Activated CD8-positive, alpha-beta T cell treated with anti-CD3 and anti-CD28 coated beads for 36 hours (primary cell): Measurements from ENCODE around the gene HEXA. TPM values are rescaled to one million over a fixed set of nuclear protein-coding genes. Genes with fewer than 3 reads are reported as not detected.
"Not testable (repeated sequence)": the region's sequence is repeated elsewhere in the genome, so short reads cannot be mapped to it uniquely, and the experiment has no call there.

Experiments used
- ATAC-seq: fragments of 200-7000 bp; cut with Tn5 transposase; one replicate; pipeline ENCODE4 v1.10.0; 2021; ENCODE audit warnings: mild to moderate bottlenecking, moderate library complexity
- CTCF ChIA-PET: fragments of 350-600 bp; sonication (Branson Sonifier 250); formaldehyde crosslinking; loops from one replicate; lab custom pipeline; 2021; ENCODE audit warnings: antibody characterized with exemption; lab: Charles Lee
- POLR2A ChIA-PET: fragments of 350-600 bp; sonication (Branson Sonifier 250); formaldehyde crosslinking; loops from one replicate; lab custom pipeline; 2021; ENCODE audit warnings: antibody characterized with exemption; lab: Charles Lee
- DNase-seq: peaks from one replicate; pipeline ENCODE4 v3.0.0-alpha.2; 2020
- H3K27ac Mint-ChIP-seq: one replicate; pipeline ENCODE4 v1.8.0; 2021; ENCODE audit warnings: mild to moderate bottlenecking, mixed read lengths
- H3K27me3 Mint-ChIP-seq: one replicate; pipeline ENCODE4 v1.8.0; 2021; ENCODE audit warnings: mixed read lengths
- H3K36me3 Mint-ChIP-seq: one replicate; pipeline ENCODE4 v1.8.0; 2021; ENCODE audit warnings: low read depth, mixed read lengths
- H3K4me1 Mint-ChIP-seq: one replicate; pipeline ENCODE4 v1.8.0; 2021; ENCODE audit warnings: low read depth, mixed read lengths
- H3K4me3 Mint-ChIP-seq: one replicate; pipeline ENCODE4 v1.8.0; 2021; ENCODE audit warnings: mild to moderate bottlenecking, moderate library complexity, mixed read lengths
- H3K9me3 Mint-ChIP-seq: one replicate; pipeline ENCODE4 v1.8.0; 2021; ENCODE audit warnings: mixed read lengths
- intact Hi-C: fragments of 100-400 bp; cut with micrococcal nuclease; formaldehyde crosslinking; loops from one replicate; pipeline ENCODE4 v1.10.0; 2022
- total RNA-seq, 2 experiments: library from RNA; stranded (reverse); gene quantifications; one replicate each; pipeline ENCODE4 v1.2.3, GENCODE V29; 2021
- TF ChIP-seq, protein P1 (sequence below): fragments of 200-600 bp; IDR thresholded peaks from one replicate; pipeline ENCODE4 v1.8.0; 2022; ENCODE audit warnings: antibody characterized with exemption, mild to moderate bottlenecking

Gene HEXA
- total RNA-seq, 2 experiments from 2014 or later, result 55.8 to 66.8 TPM

- no peak overlapping the region for H3K27ac Mint-ChIP-seq
- TF ChIP-seq, protein P1, sequence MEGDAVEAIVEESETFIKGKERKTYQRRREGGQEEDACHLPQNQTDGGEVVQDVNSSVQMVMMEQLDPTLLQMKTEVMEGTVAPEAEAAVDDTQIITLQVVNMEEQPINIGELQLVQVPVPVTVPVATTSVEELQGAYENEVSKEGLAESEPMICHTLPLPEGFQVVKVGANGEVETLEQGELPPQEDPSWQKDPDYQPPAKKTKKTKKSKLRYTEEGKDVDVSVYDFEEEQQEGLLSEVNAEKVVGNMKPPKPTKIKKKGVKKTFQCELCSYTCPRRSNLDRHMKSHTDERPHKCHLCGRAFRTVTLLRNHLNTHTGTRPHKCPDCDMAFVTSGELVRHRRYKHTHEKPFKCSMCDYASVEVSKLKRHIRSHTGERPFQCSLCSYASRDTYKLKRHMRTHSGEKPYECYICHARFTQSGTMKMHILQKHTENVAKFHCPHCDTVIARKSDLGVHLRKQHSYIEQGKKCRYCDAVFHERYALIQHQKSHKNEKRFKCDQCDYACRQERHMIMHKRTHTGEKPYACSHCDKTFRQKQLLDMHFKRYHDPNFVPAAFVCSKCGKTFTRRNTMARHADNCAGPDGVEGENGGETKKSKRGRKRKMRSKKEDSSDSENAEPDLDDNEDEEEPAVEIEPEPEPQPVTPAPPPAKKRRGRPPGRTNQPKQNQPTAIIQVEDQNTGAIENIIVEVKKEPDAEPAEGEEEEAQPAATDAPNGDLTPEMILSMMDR, result no peak
- CTCF ChIA-PET, result no interaction called here
These were observed 39.5 kb upstream of the HEXA start for GRCh38 chr15:72415304-72415703.

DNA sequence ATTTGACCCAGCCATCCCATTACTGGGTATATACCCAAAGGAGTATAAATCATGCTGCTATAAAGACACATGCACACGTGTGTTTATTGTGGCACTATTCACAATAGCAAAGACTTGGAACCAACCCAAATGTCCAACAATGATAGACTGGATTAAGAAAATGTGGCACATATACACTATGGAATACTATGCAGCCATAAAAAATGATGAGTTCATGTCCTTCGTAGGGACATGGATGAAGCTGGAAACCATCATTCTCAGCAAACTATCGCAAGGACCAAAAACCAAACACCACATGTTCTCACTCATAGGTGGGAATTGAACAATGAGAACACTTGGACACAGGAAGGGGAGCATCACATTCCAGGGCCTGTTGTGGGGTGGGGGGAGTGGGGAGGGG lies 37.5 kb upstream of the HEXA start:
- intact Hi-C loops, H3K36me3 Mint-ChIP-seq, H3K4me3 Mint-ChIP-seq, H3K27ac Mint-ChIP-seq, H3K4me1 Mint-ChIP-seq, ATAC-seq, POLR2A ChIA-PET, DNase-seq, CTCF ChIA-PET, H3K27me3 Mint-ChIP-seq, H3K9me3 Mint-ChIP-seq: not testable (repeated sequence)

More at GRCh38 chr15:72415304-72415703, 39.5 kb upstream of the HEXA start:
- intact Hi-C loops, result no loop called here
- POLR2A ChIA-PET, result no interaction called here
- Mint-ChIP-seq H3K36me3 (no peaks in the 10 kb centered on the region), H3K4me1 (no peaks in the 10 kb centered on the region), H3K4me3 (no peak overlapping the region), H3K9me3 (peaks cover 1% of the 10 kb centered on the region), H3K27me3 (peaks cover 1% of the 10 kb centered on the region)
- DNase-seq, result no peak
- no peak for ATAC-seq

- intact Hi-C loops, result no loop called here
- peaks cover 1% of the 10 kb centered on the region for H3K9me3 Mint-ChIP-seq
- TF ChIP-seq, protein P1, result no peak
- no peaks in the 10 kb centered on the region for H3K36me3 Mint-ChIP-seq
- CTCF ChIA-PET, result no interaction called here
- no peak for DNase-seq
- H3K4me3 Mint-ChIP-seq, result no peak overlapping the region
- ATAC-seq, result no peak
- H3K27ac Mint-ChIP-seq, result no peak overlapping the region
- peaks cover 5% of the 10 kb centered on the region for H3K27me3 Mint-ChIP-seq
- POLR2A ChIA-PET, result no interaction called here
- H3K4me1 Mint-ChIP-seq, result no peaks in the 10 kb centered on the region
These were observed 35.7 kb upstream of the HEXA start for GRCh38 chr15:72411544-72411943.

DNA sequence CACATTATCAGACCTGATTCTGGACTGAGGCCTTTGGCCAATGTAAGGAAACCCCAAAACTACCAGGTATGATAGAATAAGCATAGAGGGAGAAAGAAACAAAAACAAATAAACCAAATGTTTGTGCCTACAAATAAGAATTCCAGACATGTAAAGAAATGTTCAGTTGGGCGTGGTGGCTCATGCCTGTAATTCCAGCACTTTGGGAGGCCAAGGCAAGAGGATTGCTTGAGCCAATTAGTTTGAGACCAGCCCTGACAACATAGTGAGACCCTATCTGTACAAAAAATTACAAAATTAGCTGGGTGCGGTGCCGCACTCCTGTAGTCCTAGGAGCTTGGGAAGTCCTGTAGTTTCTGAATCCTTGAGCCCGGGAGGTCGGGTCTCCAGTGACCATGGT lies 35.3 kb upstream of the HEXA start:
- ATAC-seq (no peak), DNase-seq (no peak)
- ChIA-PET POLR2A (no interaction called here), CTCF (no interaction called here)
- Mint-ChIP-seq H3K4me3 (no peak overlapping the region), H3K4me1 (no peaks in the 10 kb centered on the region), H3K27ac (no peak overlapping the region), H3K27me3 (peaks cover 5% of the 10 kb centered on the region), H3K9me3 (peaks cover 1% of the 10 kb centered on the region), H3K36me3 (no peaks in the 10 kb centered on the region)
- TF ChIP-seq, protein P1, result no peak
- intact Hi-C loops, result no loop called here

DNA sequence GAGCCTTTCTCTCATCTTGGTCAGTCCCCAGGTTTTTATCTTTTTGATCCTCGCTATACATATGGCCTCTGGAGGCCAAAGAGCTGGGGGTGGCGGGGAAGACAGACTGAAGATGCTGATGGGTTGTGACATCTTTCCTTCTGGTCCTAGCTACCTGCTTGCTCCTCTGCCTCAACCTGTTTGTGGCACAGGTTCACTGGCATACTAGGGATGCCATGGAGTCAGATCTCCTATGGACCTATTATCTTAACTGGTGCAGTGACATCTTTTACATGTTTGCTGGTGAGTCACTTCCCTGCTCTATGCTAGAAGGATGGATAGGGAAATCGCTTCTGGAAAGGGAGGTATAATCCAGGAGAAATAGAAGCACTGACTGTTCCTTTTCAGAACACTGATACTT lies 31.1 kb upstream of the HEXA start:
- H3K27ac Mint-ChIP-seq, result no peak overlapping the region
- POLR2A ChIA-PET, result no interaction called here
- DNase-seq (no peak), ATAC-seq (no peak)
- peaks cover 17% of the 10 kb centered on the region for H3K27me3 Mint-ChIP-seq
- no peaks in the 10 kb centered on the region for H3K9me3 Mint-ChIP-seq
- H3K4me1 Mint-ChIP-seq, result no peaks in the 10 kb centered on the region
- TF ChIP-seq, protein P1, result no peak
- CTCF ChIA-PET, result interaction anchor here (1.4 kb wide), 1 partner anchor 94 kb away, joined by 3 read pairs; no protein-coding TSS in a partner anchor
- H3K36me3 Mint-ChIP-seq, result no peaks in the 10 kb centered on the region
- H3K4me3 Mint-ChIP-seq, result no peak overlapping the region
- intact Hi-C loops, result no loop called here

DNA sequence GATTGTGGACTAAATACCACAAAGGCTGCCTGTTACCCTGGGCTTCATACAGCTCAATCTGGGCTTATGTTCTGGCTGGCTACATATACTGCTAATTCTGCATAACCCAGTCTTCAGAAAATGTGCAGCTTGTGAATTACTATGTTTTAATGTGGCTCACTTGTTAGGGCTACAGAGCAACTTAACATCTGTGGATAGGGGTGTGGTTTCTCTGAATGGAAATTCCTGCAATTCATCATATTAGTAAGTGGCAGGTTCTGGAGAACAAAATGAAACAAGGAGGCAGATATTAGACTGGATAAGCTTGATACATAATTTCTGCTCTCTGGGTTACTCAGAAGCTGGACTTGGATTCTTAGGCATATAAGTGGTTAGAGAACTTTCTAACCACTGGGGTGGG lies 29.0 kb upstream of the HEXA start:
- ChIA-PET POLR2A (no interaction called here), CTCF (interaction anchor here (1.0 kb wide), 1 partner anchor 15 kb away, joined by 3 read pairs; no protein-coding TSS in a partner anchor)
- ATAC-seq (no peak), DNase-seq (no peak)
- intact Hi-C loops, result no loop called here
- no peaks in the 10 kb centered on the region for H3K36me3 Mint-ChIP-seq
- no peaks in the 10 kb centered on the region for H3K4me1 Mint-ChIP-seq
- TF ChIP-seq, protein P1, result no peak
- no peak overlapping the region for H3K4me3 Mint-ChIP-seq
- H3K9me3 Mint-ChIP-seq, result no peaks in the 10 kb centered on the region
- peaks cover 18% of the 10 kb centered on the region for H3K27me3 Mint-ChIP-seq
- H3K27ac Mint-ChIP-seq, result no peak overlapping the region
